ENCODE data around the gene SOWAHC.

GRCh38 chr2:109638795-109639194, 24.6 kb downstream of the SOWAHC start:
- TF ChIP-seq CTCF (IDR thresholded peaks at IDR 0.05; ENCODE audit: low read length) (no peak), EZH2 (IDR thresholded peaks at IDR 0.05; ENCODE audit: borderline replicate concordance, low read length) (no peak)
